Dendritic cell treated with granulocyte-macrophage colony-stimulating factor and Interleukin-4, amounts not matched to agents 40 ng/mL and 50 ng/mL, for 4 days (primary cell): ENCODE data around the gene NRIP2.
"Not testable (repeated sequence)": the region's sequence is repeated elsewhere in the genome, so short reads cannot be mapped to it uniquely, and the experiment has no call there.

ENCODE experiments used
- H3K27ac Mint-ChIP-seq: one replicate; pipeline ENCODE4 v1.8.0; 2022; ENCODE audit warnings: mild to moderate bottlenecking, mixed read lengths
- H3K27me3 Mint-ChIP-seq: one replicate; pipeline ENCODE4 v1.8.0; 2022; ENCODE audit warnings: mild to moderate bottlenecking, mixed read lengths
- H3K36me3 Mint-ChIP-seq: one replicate; pipeline ENCODE4 v1.8.0; 2022; ENCODE audit warnings: low read depth, mixed read lengths
- H3K4me1 Mint-ChIP-seq: one replicate; pipeline ENCODE4 v1.8.0; 2022; ENCODE audit warnings: low read depth, mixed read lengths
- H3K4me3 Mint-ChIP-seq: one replicate; pipeline ENCODE4 v1.8.0; 2022; ENCODE audit warnings: mild to moderate bottlenecking, moderate library complexity, mixed read lengths
- H3K9me3 Mint-ChIP-seq: one replicate; pipeline ENCODE4 v1.8.0; 2022; ENCODE audit warnings: mixed read lengths
- intact Hi-C: fragments of 100-400 bp; cut with micrococcal nuclease; formaldehyde crosslinking; loops from one replicate; pipeline ENCODE4 v1.15.0; 2022

NRIP2 gene, protein sequence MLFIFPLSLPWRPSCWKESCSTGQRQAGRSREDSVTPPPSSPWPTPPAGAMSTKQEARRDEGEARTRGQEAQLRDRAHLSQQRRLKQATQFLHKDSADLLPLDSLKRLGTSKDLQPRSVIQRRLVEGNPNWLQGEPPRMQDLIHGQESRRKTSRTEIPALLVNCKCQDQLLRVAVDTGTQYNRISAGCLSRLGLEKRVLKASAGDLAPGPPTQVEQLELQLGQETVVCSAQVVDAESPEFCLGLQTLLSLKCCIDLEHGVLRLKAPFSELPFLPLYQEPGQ

GRCh38 chr12:2834581-2835491 is at the start of gene NRIP2:
Gene NRIP2 (minus strand): TSS chr12:2835035. CDS start chr12:2834983, 52 bp downstream.
- Mint-ChIP-seq H3K4me1 (peaks cover 32% of the 10 kb centered on the region), H3K27ac (no peak within 1 kb of the TSS), H3K9me3 (no peaks in the 10 kb centered on the region), H3K27me3 (peaks cover 8% of the 10 kb centered on the region), H3K36me3 (peaks cover 67% of the 10 kb centered on the region), H3K4me3 (no peak within 1 kb of the TSS)
- intact Hi-C loops: no loop called here

- Mint-ChIP-seq H3K9me3 (no peaks in the 10 kb centered on the region), H3K36me3 (peaks cover 51% of the 10 kb centered on the region), H3K27ac (peak overlapping the region; percentile 92), H3K4me1 (peaks cover 56% of the 10 kb centered on the region), H3K4me3 (peak overlapping the region; percentile 48), H3K27me3 (no peaks in the 10 kb centered on the region)
- intact Hi-C loops: loop anchor here (2.0 kb wide), 1 partner anchor 67 kb away; the partner anchor contains the start of gene ITFG2
Observed at GRCh38 chr12:2879853-2880252, 45.0 kb upstream of the NRIP2 start.

DNA sequence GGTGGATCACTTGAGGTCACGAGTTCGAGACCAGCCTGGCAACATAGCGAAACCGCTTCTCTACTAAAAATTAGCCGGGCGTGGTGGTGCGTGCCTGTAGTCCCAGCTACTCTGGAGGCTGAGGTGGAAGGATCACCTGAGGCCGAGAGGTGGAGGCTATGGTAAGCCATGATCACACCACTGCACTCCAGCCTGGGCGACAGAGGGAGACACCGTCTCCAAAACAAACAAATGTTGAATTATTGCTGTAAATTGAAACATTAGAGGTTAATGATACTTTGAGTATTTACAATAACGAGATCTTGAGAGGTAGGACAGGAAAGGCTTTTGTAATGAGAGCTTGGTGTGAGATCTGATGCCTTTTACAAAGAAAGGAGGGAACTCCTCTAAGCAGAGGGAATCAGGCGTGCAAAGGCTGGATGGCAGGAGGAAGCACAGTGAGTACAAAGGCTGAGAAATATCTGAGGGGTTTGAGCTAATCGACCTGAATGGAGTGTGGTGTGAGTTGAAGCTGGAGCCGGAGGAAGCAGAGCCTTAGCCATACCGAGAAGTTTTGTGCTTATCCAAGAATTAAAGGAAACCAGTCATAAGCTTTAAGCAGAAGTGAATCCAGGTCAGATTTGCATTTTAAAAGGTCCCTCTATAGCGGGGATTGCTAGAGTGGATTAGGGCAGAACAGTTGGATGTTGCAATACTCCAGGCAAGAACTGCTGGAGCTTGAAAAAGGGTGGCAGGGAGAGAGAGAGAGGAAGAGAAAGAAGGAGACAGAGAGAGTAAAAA is 43.3 kb upstream of the NRIP2 start:
- Mint-ChIP-seq H3K4me1 (peaks cover 44% of the 10 kb centered on the region), H3K36me3 (peaks cover 38% of the 10 kb centered on the region), H3K4me3 (peak overlapping the region; percentile 85), H3K27ac (peak overlapping the region; percentile 92), H3K27me3 (no peaks in the 10 kb centered on the region), H3K9me3 (no peaks in the 10 kb centered on the region)
- intact Hi-C loops: loop anchor here (1.0 to 2.0 kb wide), 2 partner anchors 12 to 65 kb away; partner anchors contain the start of genes ITFG2 and TULP3

DNA sequence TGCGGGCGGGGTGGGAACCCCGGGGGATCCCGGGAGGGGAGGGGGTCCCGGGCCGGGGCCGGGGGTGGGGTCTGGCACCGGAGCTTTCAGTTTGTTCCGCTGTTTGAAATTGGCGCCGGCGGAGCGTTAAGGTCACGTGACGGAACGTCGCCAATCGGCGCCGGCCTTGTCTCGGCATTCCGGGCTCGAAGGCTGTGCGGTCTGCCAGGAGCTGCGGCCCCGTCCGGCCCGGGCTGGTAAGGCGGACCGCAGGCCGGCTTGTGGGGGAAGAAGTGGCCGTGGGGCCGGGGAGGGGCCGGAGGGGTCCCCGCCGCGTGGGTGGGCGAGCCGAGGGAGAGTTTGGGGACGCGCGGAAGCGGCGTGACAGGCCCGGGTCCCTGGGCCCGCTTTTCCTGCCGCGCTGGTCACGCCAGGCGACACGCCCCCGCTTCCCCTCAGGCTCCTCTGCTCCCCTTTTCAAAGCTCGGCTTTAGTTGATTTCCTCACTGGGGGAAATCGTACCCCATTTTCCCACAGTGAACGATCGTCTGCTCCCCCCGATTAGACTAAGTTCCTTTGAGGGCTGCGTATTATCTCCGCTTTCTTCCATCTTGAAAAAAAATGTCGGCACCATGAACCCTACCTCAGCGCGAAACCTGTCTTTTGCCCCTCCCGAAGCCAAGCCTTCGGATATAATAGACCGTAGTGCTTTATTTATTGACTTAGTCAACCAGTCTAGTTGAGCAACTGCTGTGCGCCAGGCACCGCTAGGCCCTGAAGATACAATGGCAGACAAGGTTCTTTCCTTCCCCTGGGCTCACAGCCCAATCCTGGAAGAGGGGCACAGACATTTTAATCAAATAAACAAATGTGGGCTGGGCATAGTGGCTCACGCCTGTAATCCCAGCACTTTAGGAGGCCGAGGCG is 42.5 kb upstream of the NRIP2 start, which contains the start of the genes FOXM1 and RHNO1:
Gene FOXM1 (minus strand): TSS at position 128 of the 906 bp plus-strand sequence. CDS start 2,696 bp downstream, outside the sequence.
Gene RHNO1 (plus strand): TSS at position 177 of the 906 bp plus-strand sequence. CDS start 8,144 bp downstream, outside the sequence.
- Mint-ChIP-seq H3K27me3 (no peaks in the 10 kb centered on the region), H3K27ac (peak within 1 kb of the TSS; percentile 92), H3K4me1 (peaks cover 41% of the 10 kb centered on the region), H3K36me3 (peaks cover 38% of the 10 kb centered on the region), H3K9me3 (no peaks in the 10 kb centered on the region), H3K4me3 (peak within 1 kb of the TSS; percentile 85)
- intact Hi-C loops: no loop called here

DNA sequence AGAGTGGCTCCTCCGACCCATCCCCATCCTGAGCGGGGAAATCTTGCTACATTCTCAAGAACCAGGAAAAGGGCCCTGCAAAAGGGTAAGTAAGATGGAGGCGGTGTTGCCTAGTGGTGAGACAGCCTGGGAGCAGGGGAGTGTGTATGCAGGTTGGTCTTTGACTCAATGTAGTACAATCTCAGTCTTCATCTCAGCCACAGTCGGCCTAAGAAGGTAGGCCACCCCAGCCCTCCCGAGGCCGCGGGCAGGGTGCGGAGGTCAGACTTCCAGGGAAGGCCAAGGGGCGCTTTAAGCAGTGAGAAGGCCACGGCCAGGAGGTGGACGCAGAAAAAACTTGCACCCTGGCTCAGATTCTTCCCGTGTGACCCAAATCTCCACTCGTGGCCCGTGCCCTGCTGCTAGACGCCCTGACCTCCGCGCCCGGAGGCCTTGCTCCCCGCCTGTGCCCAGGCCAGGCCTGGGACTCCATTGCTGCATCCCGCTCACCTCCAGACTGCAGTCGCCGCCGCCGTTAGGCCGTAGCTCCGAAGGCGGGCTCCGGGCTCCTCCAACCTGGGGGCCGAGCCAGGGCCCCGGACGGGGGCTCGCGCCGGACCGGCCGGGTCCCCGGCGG is 41.7 kb upstream of the NRIP2 start:
- Mint-ChIP-seq H3K4me1 (peaks cover 36% of the 10 kb centered on the region), H3K27me3 (no peaks in the 10 kb centered on the region), H3K27ac (peak overlapping the region; percentile 92), H3K4me3 (peak overlapping the region; percentile 82), H3K9me3 (no peaks in the 10 kb centered on the region), H3K36me3 (peaks cover 32% of the 10 kb centered on the region)
- intact Hi-C loops: no loop called here

GRCh38 chr12:2868986-2869632 is 34.3 kb upstream of the NRIP2 start:
- intact Hi-C loops, H3K27me3 Mint-ChIP-seq, H3K9me3 Mint-ChIP-seq, H3K27ac Mint-ChIP-seq, H3K4me3 Mint-ChIP-seq, H3K4me1 Mint-ChIP-seq, H3K36me3 Mint-ChIP-seq: not testable (repeated sequence)

DNA sequence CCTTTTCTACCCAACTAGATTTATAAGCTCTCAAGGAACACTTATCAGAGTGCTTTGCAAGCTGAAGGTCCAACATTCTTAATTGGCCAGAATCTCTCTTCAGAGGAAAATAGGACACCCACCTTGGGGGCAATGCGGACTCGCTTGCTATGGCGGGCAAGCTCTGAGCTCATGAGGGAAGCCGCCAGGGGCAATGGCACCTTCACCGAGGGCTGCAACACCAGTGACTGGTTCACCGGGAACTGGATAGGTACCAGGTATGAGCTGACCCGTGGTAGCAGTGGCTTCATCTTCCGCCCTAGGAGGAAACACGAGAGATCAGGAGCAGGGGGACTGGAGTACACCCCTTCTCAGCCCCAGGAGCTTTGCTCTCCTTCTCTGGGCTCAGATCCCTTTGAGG is 29.4 kb upstream of the NRIP2 start:
- Mint-ChIP-seq H3K9me3 (no peaks in the 10 kb centered on the region), H3K4me1 (no peaks in the 10 kb centered on the region), H3K27me3 (no peaks in the 10 kb centered on the region), H3K4me3 (no peak overlapping the region), H3K27ac (no peak overlapping the region), H3K36me3 (peaks cover 33% of the 10 kb centered on the region)
- intact Hi-C loops: no loop called here

GRCh38 chr12:2863402-2863801 is 28.6 kb upstream of the NRIP2 start:
- H3K27ac Mint-ChIP-seq: not testable (repeated sequence)

DNA sequence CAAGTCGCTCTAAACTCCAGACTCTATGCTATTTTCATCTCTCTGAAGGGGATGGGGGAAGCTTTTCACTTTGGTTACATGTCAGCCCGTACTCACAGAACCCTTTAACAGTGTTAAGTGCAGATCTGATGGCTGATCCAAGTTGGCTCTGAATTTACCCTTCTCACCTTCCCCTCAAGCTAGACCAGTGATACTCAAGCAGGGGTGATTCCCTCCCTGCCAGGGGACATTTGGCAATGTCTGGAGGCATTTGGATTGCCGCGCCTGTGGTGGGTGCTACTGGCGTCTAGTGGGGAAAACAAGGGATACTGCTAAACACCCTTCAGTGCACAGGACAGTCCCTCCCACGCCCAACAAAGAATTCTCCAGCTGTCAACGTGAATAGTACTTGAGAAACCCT is 28.0 kb upstream of the NRIP2 start:
- H3K27me3 Mint-ChIP-seq: no peaks in the 10 kb centered on the region
- no peaks in the 10 kb centered on the region for H3K4me1 Mint-ChIP-seq
- intact Hi-C loops: no loop called here
- H3K27ac Mint-ChIP-seq: no peak overlapping the region
- H3K9me3 Mint-ChIP-seq: no peaks in the 10 kb centered on the region
- no peak overlapping the region for H3K4me3 Mint-ChIP-seq
- peaks cover 46% of the 10 kb centered on the region for H3K36me3 Mint-ChIP-seq

More at GRCh38 chr12:2863402-2863801, 28.6 kb upstream of the NRIP2 start:
- H3K4me3 Mint-ChIP-seq, H3K4me1 Mint-ChIP-seq, H3K9me3 Mint-ChIP-seq, H3K27me3 Mint-ChIP-seq, intact Hi-C loops: not testable (repeated sequence)
- H3K36me3 Mint-ChIP-seq: peaks cover 41% of the 10 kb centered on the region

DNA sequence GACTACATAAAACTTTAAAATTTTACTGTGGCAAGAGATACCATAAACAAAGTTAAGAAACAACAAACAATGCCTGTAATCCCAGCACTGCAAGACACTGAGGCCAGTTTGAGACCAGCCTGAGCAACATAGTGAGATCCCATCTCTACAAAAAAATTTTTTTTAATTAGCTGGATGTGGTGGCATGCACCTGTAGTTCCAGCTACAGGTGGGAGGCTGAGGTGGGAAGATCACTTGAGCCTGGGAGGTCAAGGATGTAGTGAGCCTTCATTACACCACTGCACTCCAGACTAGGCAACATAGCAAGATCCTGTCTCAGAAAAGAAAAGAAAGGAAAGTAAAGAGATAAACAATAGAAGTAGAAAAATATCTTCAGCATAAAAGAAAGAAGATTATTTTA is 25.3 kb upstream of the NRIP2 start:
- intact Hi-C loops: no loop called here

GRCh38 chr12:2858944-2859421 is 24.1 kb upstream of the NRIP2 start:
- no peaks in the 10 kb centered on the region for H3K27me3 Mint-ChIP-seq
- intact Hi-C loops: no loop called here
- peaks cover 67% of the 10 kb centered on the region for H3K36me3 Mint-ChIP-seq
- no peaks in the 10 kb centered on the region for H3K4me1 Mint-ChIP-seq
- no peak overlapping the region for H3K27ac Mint-ChIP-seq
- H3K9me3 Mint-ChIP-seq: no peaks in the 10 kb centered on the region
- H3K4me3 Mint-ChIP-seq: no peak overlapping the region

More for the DNA sequence above, 25.3 kb upstream of the NRIP2 start:
- H3K36me3 Mint-ChIP-seq: peaks cover 65% of the 10 kb centered on the region
- H3K4me3 Mint-ChIP-seq: no peak overlapping the region
- no peak overlapping the region for H3K27ac Mint-ChIP-seq
- no peaks in the 10 kb centered on the region for H3K9me3 Mint-ChIP-seq
- H3K4me1 Mint-ChIP-seq: no peaks in the 10 kb centered on the region
- H3K27me3 Mint-ChIP-seq: no peaks in the 10 kb centered on the region

DNA sequence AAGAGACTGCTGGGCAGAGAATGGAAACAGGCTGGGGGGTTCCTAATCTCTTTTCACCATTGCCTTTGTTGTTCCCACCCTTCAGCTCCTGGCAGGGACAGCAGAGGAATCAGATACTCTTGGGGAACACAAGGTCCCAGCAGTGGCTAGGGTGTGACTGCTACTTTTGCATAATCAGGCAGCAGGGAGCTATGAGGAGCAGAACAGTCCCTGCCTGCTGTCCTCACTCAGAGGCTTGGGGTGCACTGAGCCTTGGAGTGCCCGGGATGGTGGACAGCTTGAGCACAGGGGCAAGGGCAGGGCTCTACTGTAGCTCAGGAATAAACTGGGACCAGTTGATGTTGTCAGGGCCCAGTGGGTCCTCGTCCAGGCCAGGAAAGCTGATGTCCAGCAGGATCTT is 23.5 kb upstream of the NRIP2 start:
- intact Hi-C loops: no loop called here
- Mint-ChIP-seq H3K4me1 (no peaks in the 10 kb centered on the region), H3K27me3 (no peaks in the 10 kb centered on the region), H3K27ac (no peak overlapping the region), H3K4me3 (no peak overlapping the region), H3K9me3 (no peaks in the 10 kb centered on the region), H3K36me3 (peaks cover 61% of the 10 kb centered on the region)
